Measurements from ENCODE around the gene CDH4. TPM values are rescaled to one million over a fixed set of nuclear protein-coding genes. Genes with fewer than 3 reads are reported as not detected.

Gene CDH4
- polyA plus RNA-seq, 1 donor: 1.7 TPM

DNA sequence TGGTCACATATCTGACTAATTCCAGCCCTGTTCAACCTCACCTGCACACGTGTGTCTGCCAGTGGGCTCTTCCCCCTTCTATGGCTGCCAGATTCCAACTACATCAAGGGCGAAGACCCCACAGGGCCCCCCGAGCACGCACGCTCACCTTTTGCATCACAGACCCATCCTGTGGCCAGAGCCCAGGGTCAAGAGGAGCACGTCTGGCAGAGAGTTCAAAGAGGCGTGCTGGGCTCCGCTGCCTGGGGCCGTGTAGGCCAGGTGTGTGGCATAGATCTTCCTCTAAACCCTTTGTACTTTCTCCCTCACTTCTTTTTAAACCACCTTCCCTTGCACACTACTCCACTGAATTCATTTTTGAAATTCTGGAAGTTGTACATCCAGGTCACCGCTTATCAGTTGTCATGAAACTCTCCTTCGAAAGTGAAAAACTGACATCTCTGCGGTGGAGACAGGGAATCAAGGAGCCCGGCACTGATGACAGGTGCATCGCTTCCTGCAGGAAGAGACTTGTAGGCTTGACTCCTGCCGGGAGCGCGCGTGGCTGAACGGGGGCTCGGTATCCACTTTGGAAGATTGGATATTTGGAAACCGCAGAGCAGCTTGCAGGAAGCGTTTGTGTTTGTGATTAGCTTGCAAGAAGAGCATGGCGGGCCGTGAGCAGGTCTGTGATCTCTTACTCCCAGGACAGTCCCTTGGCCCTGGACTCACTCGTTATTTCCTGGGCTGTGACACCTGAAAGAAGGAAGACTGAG lies 397.2 kb downstream of the CDH4 start:
- H3K27me3 ChIP-seq (ENCODE audit: control insufficient read depth, insufficient read depth, low read length): no peaks in the 10 kb centered on the region
- no CpG with 5 or more reads among the region's 25 CpGs for WGBS (ENCODE audit: insufficient coverage, low lambda C conversion rate)
- no peak overlapping the region for H3K27ac ChIP-seq (ENCODE audit: low read length)
- no peaks in the 10 kb centered on the region for H3K36me3 ChIP-seq (ENCODE audit: control insufficient read depth, insufficient read depth, low read length)
- H3K9me3 ChIP-seq (ENCODE audit: control insufficient read depth, low read depth, low read length): peaks cover 4% of the 10 kb centered on the region
- no peaks in the 10 kb centered on the region for H3K4me1 ChIP-seq (ENCODE audit: control insufficient read depth, insufficient read depth, low read length)
- no peak for DNase-seq
- H3K4me3 ChIP-seq (ENCODE audit: low read length): no peak overlapping the region

DNA sequence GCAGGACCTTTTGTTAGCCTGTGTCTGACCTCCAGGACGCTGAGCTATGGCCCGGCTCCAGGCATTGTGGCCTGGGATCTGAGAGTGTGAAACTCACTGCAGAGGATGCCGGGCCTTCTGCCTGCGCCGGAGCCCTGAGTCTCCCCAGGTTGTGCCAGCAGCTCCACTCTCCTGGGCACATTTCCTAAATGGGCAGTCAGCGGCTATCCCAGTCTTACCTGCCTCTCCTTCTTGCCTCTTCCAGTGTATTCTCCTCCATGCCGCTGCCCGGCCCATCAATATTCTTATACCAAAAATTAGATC lies 397.8 kb downstream of the CDH4 start:
- H3K9me3 ChIP-seq (ENCODE audit: control insufficient read depth, low read depth, low read length): peaks cover 7% of the 10 kb centered on the region
- no peaks in the 10 kb centered on the region for H3K36me3 ChIP-seq (ENCODE audit: control insufficient read depth, insufficient read depth, low read length)
- H3K4me1 ChIP-seq (ENCODE audit: control insufficient read depth, insufficient read depth, low read length): no peaks in the 10 kb centered on the region
- DNase-seq: no peak
- WGBS (ENCODE audit: insufficient coverage, low lambda C conversion rate): 83% methylated on average over 1 of the region's 8 CpGs
- H3K27ac ChIP-seq (ENCODE audit: low read length): no peak overlapping the region
- H3K27me3 ChIP-seq (ENCODE audit: control insufficient read depth, insufficient read depth, low read length): no peaks in the 10 kb centered on the region
- no peak overlapping the region for H3K4me3 ChIP-seq (ENCODE audit: low read length)

DNA sequence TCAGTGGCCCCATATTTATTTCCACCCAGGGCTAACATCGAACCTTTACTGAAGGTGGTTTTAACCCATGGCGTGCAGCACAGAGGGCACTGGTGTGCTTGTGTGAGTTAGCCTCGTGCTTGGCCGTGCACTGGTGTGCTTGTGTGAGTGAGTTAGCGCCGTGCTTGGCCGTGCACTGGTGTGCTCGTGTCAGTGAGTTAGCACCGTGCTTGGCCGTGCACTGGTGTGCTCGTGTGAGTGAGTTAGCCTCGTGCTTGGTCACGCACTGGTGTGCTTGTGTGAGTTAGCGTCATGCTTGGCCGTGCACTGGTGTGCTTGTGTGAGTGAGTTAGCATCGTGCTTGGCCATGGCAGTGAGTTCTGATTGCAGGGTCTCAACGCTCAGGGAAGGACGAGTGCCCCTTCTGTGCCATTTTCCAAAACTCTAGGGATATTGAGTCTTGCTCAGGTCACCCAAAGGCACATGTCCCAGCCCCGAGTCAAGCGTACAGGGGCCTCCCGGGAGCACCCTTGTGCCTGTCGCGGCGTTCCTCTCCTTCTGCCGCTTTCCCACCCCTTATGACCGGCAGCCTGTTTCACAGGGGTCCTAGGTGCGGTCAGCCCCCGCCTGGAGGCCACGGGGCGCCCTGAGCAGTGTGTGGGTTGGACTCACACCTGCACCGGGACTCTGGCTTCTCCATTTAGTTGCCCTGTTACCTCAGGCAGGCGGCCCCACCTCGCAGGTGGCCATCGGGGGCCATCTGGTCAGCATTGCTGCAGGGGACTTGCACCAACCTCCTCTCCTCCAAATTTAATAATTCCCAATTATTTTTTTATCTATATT lies 399.1 kb downstream of the CDH4 start:
- DNase-seq: no peak
- Histone ChIP-seq H3K4me3 (ENCODE audit: low read length) (no peak overlapping the region), H3K27me3 (ENCODE audit: control insufficient read depth, insufficient read depth, low read length) (no peaks in the 10 kb centered on the region), H3K27ac (ENCODE audit: low read length) (no peak overlapping the region), H3K4me1 (ENCODE audit: control insufficient read depth, insufficient read depth, low read length) (no peaks in the 10 kb centered on the region), H3K36me3 (ENCODE audit: control insufficient read depth, insufficient read depth, low read length) (no peaks in the 10 kb centered on the region), H3K9me3 (ENCODE audit: control insufficient read depth, low read depth, low read length) (peaks cover 8% of the 10 kb centered on the region)
- WGBS (ENCODE audit: insufficient coverage, low lambda C conversion rate): no CpG with 5 or more reads among the region's 34 CpGs

DNA sequence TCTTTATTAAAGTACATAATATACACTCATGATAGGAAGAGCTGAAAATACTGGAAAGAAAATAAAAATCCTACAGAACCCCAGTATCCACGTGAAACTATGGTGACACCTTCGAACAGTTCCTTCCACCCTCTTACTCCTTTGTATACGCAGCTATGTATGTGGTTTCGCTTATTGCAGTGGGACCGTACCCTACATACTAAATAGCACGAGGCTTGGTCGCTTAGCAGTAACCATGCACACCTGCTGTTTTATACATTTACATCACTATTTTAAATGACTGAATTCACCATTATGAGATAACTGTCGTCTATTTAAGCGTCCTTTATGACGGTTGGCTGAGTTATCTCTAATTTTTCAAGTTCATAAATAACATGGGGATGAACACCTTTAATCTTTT lies 400.1 kb downstream of the CDH4 start:
- H3K9me3 ChIP-seq (ENCODE audit: control insufficient read depth, low read depth, low read length): peaks cover 8% of the 10 kb centered on the region
- H3K4me1 ChIP-seq (ENCODE audit: control insufficient read depth, insufficient read depth, low read length): no peaks in the 10 kb centered on the region
- no peaks in the 10 kb centered on the region for H3K36me3 ChIP-seq (ENCODE audit: control insufficient read depth, insufficient read depth, low read length)
- H3K27me3 ChIP-seq (ENCODE audit: control insufficient read depth, insufficient read depth, low read length): no peaks in the 10 kb centered on the region
- DNase-seq: no peak
- no peak overlapping the region for H3K4me3 ChIP-seq (ENCODE audit: low read length)
- no peak overlapping the region for H3K27ac ChIP-seq (ENCODE audit: low read length)
- WGBS (ENCODE audit: insufficient coverage, low lambda C conversion rate): 85% methylated on average over 6 of the region's 10 CpGs

DNA sequence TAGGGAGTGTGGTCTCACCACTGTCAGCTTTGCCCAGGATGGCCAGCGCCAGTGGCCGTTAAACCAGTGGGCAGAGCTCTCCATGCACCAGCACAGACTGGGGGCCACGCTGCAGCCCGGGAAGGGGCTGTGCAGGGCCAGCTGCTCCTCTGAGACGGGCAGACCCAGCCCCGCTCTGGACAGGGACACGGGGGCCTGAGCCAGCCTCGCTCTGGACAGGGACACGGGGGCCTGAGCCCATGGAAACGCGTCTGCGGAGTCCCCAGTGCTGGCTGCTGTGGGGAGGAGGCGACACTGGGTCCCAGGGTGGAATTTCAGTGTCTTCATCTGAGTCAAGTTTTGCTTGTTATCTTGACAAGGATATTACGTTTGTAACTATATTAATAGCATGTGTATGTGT lies 402.7 kb downstream of the CDH4 start:
- Histone ChIP-seq H3K27ac (ENCODE audit: low read length) (no peak overlapping the region), H3K27me3 (ENCODE audit: control insufficient read depth, insufficient read depth, low read length) (no peaks in the 10 kb centered on the region), H3K36me3 (ENCODE audit: control insufficient read depth, insufficient read depth, low read length) (no peaks in the 10 kb centered on the region), H3K9me3 (ENCODE audit: control insufficient read depth, low read depth, low read length) (peaks cover 8% of the 10 kb centered on the region), H3K4me3 (ENCODE audit: low read length) (no peak overlapping the region), H3K4me1 (ENCODE audit: control insufficient read depth, insufficient read depth, low read length) (no peaks in the 10 kb centered on the region)
- DNase-seq: no peak
- no CpG with 5 or more reads among the region's 14 CpGs for WGBS (ENCODE audit: insufficient coverage, low lambda C conversion rate)

DNA sequence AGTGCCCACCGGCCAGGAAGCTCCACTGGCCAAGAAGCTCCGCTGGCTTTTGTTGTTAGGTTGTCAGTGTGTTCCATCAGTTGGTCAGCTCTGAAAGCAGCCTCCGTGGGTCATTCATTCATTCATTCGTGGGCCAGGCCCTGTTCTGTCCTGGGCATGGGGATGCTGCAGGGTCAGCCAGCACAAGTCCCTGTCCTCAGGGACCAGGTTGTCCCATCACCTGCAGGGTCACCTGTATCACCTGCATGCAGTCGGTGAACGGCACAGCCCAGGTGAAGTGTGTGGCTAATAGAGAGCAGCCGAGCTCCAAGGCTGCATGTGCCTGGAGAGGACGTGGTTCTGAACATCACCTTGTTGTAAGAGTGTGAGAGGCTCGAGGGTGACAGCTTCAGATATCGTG lies 403.5 kb downstream of the CDH4 start:
- Histone ChIP-seq H3K9me3 (ENCODE audit: control insufficient read depth, low read depth, low read length) (peaks cover 8% of the 10 kb centered on the region), H3K27me3 (ENCODE audit: control insufficient read depth, insufficient read depth, low read length) (no peaks in the 10 kb centered on the region), H3K36me3 (ENCODE audit: control insufficient read depth, insufficient read depth, low read length) (no peaks in the 10 kb centered on the region), H3K4me1 (ENCODE audit: control insufficient read depth, insufficient read depth, low read length) (no peaks in the 10 kb centered on the region), H3K4me3 (ENCODE audit: low read length) (no peak overlapping the region), H3K27ac (ENCODE audit: low read length) (no peak overlapping the region)
- WGBS (ENCODE audit: insufficient coverage, low lambda C conversion rate): no CpG with 5 or more reads among the region's 10 CpGs
- DNase-seq: no peak

DNA sequence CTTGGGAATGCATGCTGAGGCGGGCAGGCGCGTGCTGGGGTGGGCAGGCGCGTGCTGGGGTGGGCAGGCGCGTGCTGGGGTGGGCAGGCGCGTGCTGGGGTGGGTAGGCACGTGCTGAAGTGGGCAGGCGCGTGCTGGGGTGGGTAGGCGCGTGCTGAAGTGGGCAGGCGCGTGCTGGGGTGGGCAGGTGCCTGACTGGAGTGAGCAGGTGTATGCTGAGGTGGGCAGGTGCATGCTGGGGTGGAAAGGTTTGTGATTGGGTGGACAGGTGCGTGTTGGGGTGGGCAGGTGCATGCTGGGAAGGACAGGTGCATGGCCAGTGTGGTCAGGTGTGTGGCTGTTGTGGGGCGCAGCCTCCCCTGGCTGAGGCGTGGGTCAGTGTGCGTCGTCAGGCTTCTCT lies 404.1 kb downstream of the CDH4 start:
- no CpG with 5 or more reads among the region's 21 CpGs for WGBS (ENCODE audit: insufficient coverage, low lambda C conversion rate)
- peaks cover 8% of the 10 kb centered on the region for H3K9me3 ChIP-seq (ENCODE audit: control insufficient read depth, low read depth, low read length)

DNA sequence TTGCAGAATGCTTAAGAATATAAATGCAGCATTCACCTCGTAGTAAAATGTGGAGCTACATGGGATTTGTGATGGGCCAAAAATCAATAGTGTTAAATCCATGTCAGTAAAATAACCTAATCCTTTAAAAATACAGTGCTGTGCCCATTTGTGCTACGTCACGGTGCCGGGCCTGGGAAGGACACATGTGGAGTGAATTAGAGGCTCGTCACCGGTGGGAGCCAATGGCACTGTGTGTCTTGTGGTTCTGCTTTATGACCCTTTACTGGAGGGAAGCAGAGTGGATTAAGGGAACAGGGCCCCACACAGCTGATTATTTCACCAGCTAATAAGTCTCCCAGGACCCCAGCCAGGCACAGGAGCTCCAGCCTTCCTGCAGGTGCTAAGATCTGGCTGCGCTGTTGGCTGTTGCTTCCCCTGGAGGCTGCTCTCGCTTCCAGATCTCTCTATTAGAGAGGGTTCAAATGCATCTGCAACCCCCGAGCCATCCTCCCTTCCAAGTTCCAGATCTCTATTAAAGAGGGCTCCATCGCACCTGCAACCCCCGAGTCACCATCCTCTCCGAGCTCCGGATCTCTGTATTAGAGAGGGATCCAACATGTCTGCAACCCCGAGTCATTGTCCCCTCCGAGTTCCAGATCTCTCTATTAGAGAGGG lies 405.8 kb downstream of the CDH4 start:
- H3K4me1 ChIP-seq (ENCODE audit: control insufficient read depth, insufficient read depth, low read length): no peaks in the 10 kb centered on the region
- peaks cover 8% of the 10 kb centered on the region for H3K9me3 ChIP-seq (ENCODE audit: control insufficient read depth, low read depth, low read length)
- no peak overlapping the region for H3K4me3 ChIP-seq (ENCODE audit: low read length)
- WGBS (ENCODE audit: insufficient coverage, low lambda C conversion rate): 67% methylated on average over 1 of the region's 15 CpGs
- H3K36me3 ChIP-seq (ENCODE audit: control insufficient read depth, insufficient read depth, low read length): no peaks in the 10 kb centered on the region
- no peak for DNase-seq
- H3K27me3 ChIP-seq (ENCODE audit: control insufficient read depth, insufficient read depth, low read length): no peaks in the 10 kb centered on the region
- H3K27ac ChIP-seq (ENCODE audit: low read length): no peak overlapping the region

More for the DNA sequence above, 404.1 kb downstream of the CDH4 start:
- Histone ChIP-seq H3K4me3 (ENCODE audit: low read length) (no peak overlapping the region), H3K27me3 (ENCODE audit: control insufficient read depth, insufficient read depth, low read length) (no peaks in the 10 kb centered on the region), H3K4me1 (ENCODE audit: control insufficient read depth, insufficient read depth, low read length) (no peaks in the 10 kb centered on the region), H3K27ac (ENCODE audit: low read length) (no peak overlapping the region), H3K36me3 (ENCODE audit: control insufficient read depth, insufficient read depth, low read length) (no peaks in the 10 kb centered on the region)
- no peak for DNase-seq

DNA sequence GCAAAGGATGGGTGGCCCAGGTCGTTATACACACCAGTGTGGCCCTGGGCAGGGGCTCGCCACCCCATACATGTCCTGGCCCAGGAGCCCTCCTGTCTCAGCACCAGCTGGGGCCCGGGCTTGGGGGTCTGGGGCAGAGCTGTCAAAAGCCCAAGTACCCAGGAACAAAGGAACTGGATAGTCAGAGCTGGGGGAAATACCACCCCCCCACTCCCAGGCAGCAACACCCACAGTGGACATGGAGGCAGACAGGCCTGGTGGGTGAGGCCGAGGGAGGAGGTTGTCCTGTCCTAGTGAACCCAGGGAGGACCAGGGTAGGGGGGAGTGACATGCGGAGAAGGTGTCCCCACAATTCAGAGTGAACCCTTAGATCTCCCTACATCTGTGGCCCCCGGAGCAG lies 406.5 kb downstream of the CDH4 start:
- Histone ChIP-seq H3K36me3 (ENCODE audit: control insufficient read depth, insufficient read depth, low read length) (no peaks in the 10 kb centered on the region), H3K27me3 (ENCODE audit: control insufficient read depth, insufficient read depth, low read length) (no peaks in the 10 kb centered on the region), H3K9me3 (ENCODE audit: control insufficient read depth, low read depth, low read length) (peaks cover 8% of the 10 kb centered on the region), H3K4me3 (ENCODE audit: low read length) (no peak overlapping the region), H3K4me1 (ENCODE audit: control insufficient read depth, insufficient read depth, low read length) (no peaks in the 10 kb centered on the region), H3K27ac (ENCODE audit: low read length) (no peak overlapping the region)
- DNase-seq: no peak
- no CpG with 5 or more reads among the region's 6 CpGs for WGBS (ENCODE audit: insufficient coverage, low lambda C conversion rate)

DNA sequence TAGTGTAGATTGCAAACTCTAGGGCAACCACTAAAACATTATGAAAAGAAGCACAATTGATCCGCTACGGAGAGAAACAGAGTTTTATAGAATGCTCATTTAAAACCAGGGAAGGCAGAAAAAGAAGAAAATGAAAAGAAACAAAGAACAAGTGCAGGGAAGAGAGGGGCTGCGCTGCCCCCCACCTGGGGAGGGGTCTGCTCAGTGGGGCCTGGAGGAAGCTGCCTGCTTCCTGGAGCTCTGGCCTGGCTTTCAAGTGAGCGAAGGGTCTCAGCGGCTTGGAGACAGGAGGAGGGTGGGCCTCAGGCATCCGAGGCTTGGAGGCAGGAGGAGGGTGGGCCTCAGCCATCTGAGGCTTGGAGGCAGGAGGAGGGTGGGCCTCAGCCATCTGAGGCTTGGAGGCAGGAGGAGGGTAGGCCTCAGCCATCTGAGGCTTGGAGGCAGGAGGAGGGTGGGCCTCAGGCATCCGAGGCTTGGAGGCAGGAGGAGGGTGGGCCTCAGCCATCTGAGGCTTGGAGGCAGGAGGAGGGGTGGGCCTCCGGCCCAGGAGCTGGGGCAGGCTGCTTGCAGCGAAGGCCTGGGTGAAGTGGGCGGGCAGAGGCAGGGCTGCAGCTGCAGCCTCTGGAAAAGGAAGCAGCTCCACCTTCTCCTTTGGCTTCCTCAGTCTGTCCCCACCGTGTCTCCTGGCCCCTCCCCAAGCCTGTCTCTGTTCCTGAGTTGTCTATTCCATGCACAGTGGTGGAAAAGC lies 407.4 kb downstream of the CDH4 start:
- Histone ChIP-seq H3K36me3 (ENCODE audit: control insufficient read depth, insufficient read depth, low read length) (no peaks in the 10 kb centered on the region), H3K9me3 (ENCODE audit: control insufficient read depth, low read depth, low read length) (peaks cover 4% of the 10 kb centered on the region), H3K4me3 (ENCODE audit: low read length) (no peak overlapping the region), H3K27ac (ENCODE audit: low read length) (no peak overlapping the region), H3K27me3 (ENCODE audit: control insufficient read depth, insufficient read depth, low read length) (no peaks in the 10 kb centered on the region), H3K4me1 (ENCODE audit: control insufficient read depth, insufficient read depth, low read length) (no peaks in the 10 kb centered on the region)
- 100% methylated on average over 1 of the region's 11 CpGs for WGBS (ENCODE audit: insufficient coverage, low lambda C conversion rate)
- no peak for DNase-seq
